ENCODE data around the gene RPL7A. TPM values are rescaled to one million over a fixed set of nuclear protein-coding genes. Genes with fewer than 3 reads are reported as not detected.

The RPL7A gene
- polyA plus RNA-seq, 2 donors: 2,052 to 3,524 TPM

- peaks cover 10 to 68% of the 10 kb centered on the region in 2 donors for H3K36me3 ChIP-seq (ENCODE audit: control insufficient read depth in 2 of 2, insufficient read depth in 2 of 2, low read length in 1 of 2)
- no peaks in the 10 kb centered on the region for H3K27me3 ChIP-seq (ENCODE audit: control insufficient read depth in 1 of 2, insufficient read depth in 2 of 2, low read length in 2 of 2)
- WGBS, 2 donors: 90 to 93% methylated on average over 6 of the region's 6 CpGs
- peaks cover 0 to 15% of the 10 kb centered on the region in 2 donors for H3K4me1 ChIP-seq (ENCODE audit: control insufficient read depth in 2 of 2, insufficient read depth in 2 of 2, low read length in 1 of 2)
- H3K9me3 ChIP-seq (ENCODE audit: control insufficient read depth in 2 of 2, insufficient read depth in 1 of 2, low read depth in 1 of 2, low read length in 1 of 2): no peaks in the 10 kb centered on the region
- no peak overlapping the region for H3K4me3 ChIP-seq (ENCODE audit: low read depth in 1 of 2, low read length in 2 of 2)
- no peak overlapping the region for H3K27ac ChIP-seq (ENCODE audit: low read depth in 2 of 2, low read length in 1 of 2)
These were observed 2.4 kb upstream of the RPL7A start for GRCh38 chr9:133345596-133345995.

GRCh38 chr9:133346021-133346785 is 1.8 kb upstream of the RPL7A start:
- no peaks in the 10 kb centered on the region for H3K9me3 ChIP-seq (ENCODE audit: control insufficient read depth in 2 of 2, insufficient read depth in 1 of 2, low read depth in 1 of 2, low read length in 1 of 2)
- peak overlapping the region in 1 of 2 donors; percentile 83 for H3K4me3 ChIP-seq (ENCODE audit: low read depth in 1 of 2, low read length in 2 of 2)
- peak overlapping the region in 1 of 2 donors; percentile 61 for H3K27ac ChIP-seq (ENCODE audit: low read depth in 2 of 2, low read length in 1 of 2)
- WGBS, 2 donors: 64 to 69% methylated on average over 15 of the region's 15 CpGs
- H3K4me1 ChIP-seq (ENCODE audit: control insufficient read depth in 2 of 2, insufficient read depth in 2 of 2, low read length in 1 of 2): peaks cover 0 to 15% of the 10 kb centered on the region in 2 donors
- peaks cover 13 to 66% of the 10 kb centered on the region in 2 donors for H3K36me3 ChIP-seq (ENCODE audit: control insufficient read depth in 2 of 2, insufficient read depth in 2 of 2, low read length in 1 of 2)
- no peaks in the 10 kb centered on the region for H3K27me3 ChIP-seq (ENCODE audit: control insufficient read depth in 1 of 2, insufficient read depth in 2 of 2, low read length in 2 of 2)

GRCh38 chr9:133347515-133347984 is 468 bp upstream of the RPL7A start:
- Histone ChIP-seq H3K27me3 (ENCODE audit: control insufficient read depth in 1 of 2, insufficient read depth in 2 of 2, low read length in 2 of 2) (no peaks in the 10 kb centered on the region), H3K4me1 (ENCODE audit: control insufficient read depth in 2 of 2, insufficient read depth in 2 of 2, low read length in 1 of 2) (peaks cover 0 to 15% of the 10 kb centered on the region in 2 donors), H3K4me3 (ENCODE audit: low read depth in 1 of 2, low read length in 2 of 2) (peak overlapping the region; percentile 83 to 100), H3K9me3 (ENCODE audit: control insufficient read depth in 2 of 2, insufficient read depth in 1 of 2, low read depth in 1 of 2, low read length in 1 of 2) (no peaks in the 10 kb centered on the region), H3K27ac (ENCODE audit: low read depth in 2 of 2, low read length in 1 of 2) (peak overlapping the region; percentile 89 to 95), H3K36me3 (ENCODE audit: control insufficient read depth in 2 of 2, insufficient read depth in 2 of 2, low read length in 1 of 2) (peaks cover 13 to 61% of the 10 kb centered on the region in 2 donors)
- 0% methylated on average over 29 to 41 of the region's 41 CpGs for WGBS, 2 donors

- no peaks in the 10 kb centered on the region for H3K27me3 ChIP-seq (ENCODE audit: control insufficient read depth in 1 of 2, insufficient read depth in 2 of 2, low read length in 2 of 2)
- WGBS, 2 donors: 11 to 13% methylated on average over 25 of the region's 25 CpGs
- H3K4me3 ChIP-seq (ENCODE audit: low read depth in 1 of 2, low read length in 2 of 2): peak overlapping the region; percentile 83 to 100
- H3K27ac ChIP-seq (ENCODE audit: low read depth in 2 of 2, low read length in 1 of 2): peak overlapping the region; percentile 91 to 95
- H3K4me1 ChIP-seq (ENCODE audit: control insufficient read depth in 2 of 2, insufficient read depth in 2 of 2, low read length in 1 of 2): peaks cover 0 to 15% of the 10 kb centered on the region in 2 donors
- H3K9me3 ChIP-seq (ENCODE audit: control insufficient read depth in 2 of 2, insufficient read depth in 1 of 2, low read depth in 1 of 2, low read length in 1 of 2): no peaks in the 10 kb centered on the region
- H3K36me3 ChIP-seq (ENCODE audit: control insufficient read depth in 2 of 2, insufficient read depth in 2 of 2, low read length in 1 of 2): peaks cover 13 to 54% of the 10 kb centered on the region in 2 donors
These were observed 928 bp downstream of the RPL7A start for GRCh38 chr9:133348718-133349573.

GRCh38 chr9:133349965-133350616 is 2.1 kb downstream of the RPL7A start:
- H3K27me3 ChIP-seq (ENCODE audit: control insufficient read depth in 1 of 2, insufficient read depth in 2 of 2, low read length in 2 of 2): no peaks in the 10 kb centered on the region
- peaks cover 0 to 17% of the 10 kb centered on the region in 2 donors for H3K4me1 ChIP-seq (ENCODE audit: control insufficient read depth in 2 of 2, insufficient read depth in 2 of 2, low read length in 1 of 2)
- H3K27ac ChIP-seq (ENCODE audit: low read depth in 2 of 2, low read length in 1 of 2): no peak overlapping the region
- H3K4me3 ChIP-seq (ENCODE audit: low read depth in 1 of 2, low read length in 2 of 2): peak overlapping the region in 1 of 2 donors; percentile 6
- H3K9me3 ChIP-seq (ENCODE audit: control insufficient read depth in 2 of 2, insufficient read depth in 1 of 2, low read depth in 1 of 2, low read length in 1 of 2): no peaks in the 10 kb centered on the region
- WGBS, 2 donors: 68 to 73% methylated on average over 15 of the region's 15 CpGs
- peaks cover 7 to 46% of the 10 kb centered on the region in 2 donors for H3K36me3 ChIP-seq (ENCODE audit: control insufficient read depth in 2 of 2, insufficient read depth in 2 of 2, low read length in 1 of 2)

- peaks cover 0 to 10% of the 10 kb centered on the region in 2 donors for H3K4me1 ChIP-seq (ENCODE audit: control insufficient read depth in 2 of 2, insufficient read depth in 2 of 2, low read length in 1 of 2)
- H3K9me3 ChIP-seq (ENCODE audit: control insufficient read depth in 2 of 2, insufficient read depth in 1 of 2, low read depth in 1 of 2, low read length in 1 of 2): no peaks in the 10 kb centered on the region
- H3K4me3 ChIP-seq (ENCODE audit: low read depth in 1 of 2, low read length in 2 of 2): no peak overlapping the region
- H3K27ac ChIP-seq (ENCODE audit: low read depth in 2 of 2, low read length in 1 of 2): no peak overlapping the region
- peaks cover 7 to 36% of the 10 kb centered on the region in 2 donors for H3K36me3 ChIP-seq (ENCODE audit: control insufficient read depth in 2 of 2, insufficient read depth in 2 of 2, low read length in 1 of 2)
- 84 to 90% methylated on average over 3 of the region's 3 CpGs for WGBS, 2 donors
- no peaks in the 10 kb centered on the region for H3K27me3 ChIP-seq (ENCODE audit: control insufficient read depth in 1 of 2, insufficient read depth in 2 of 2, low read length in 2 of 2)
These were observed 3.5 kb downstream of the RPL7A start for GRCh38 chr9:133351526-133351907.

- H3K27me3 ChIP-seq (ENCODE audit: control insufficient read depth in 1 of 2, insufficient read depth in 2 of 2, low read length in 2 of 2): no peaks in the 10 kb centered on the region
- H3K9me3 ChIP-seq (ENCODE audit: control insufficient read depth in 2 of 2, insufficient read depth in 1 of 2, low read depth in 1 of 2, low read length in 1 of 2): no peaks in the 10 kb centered on the region
- no peak overlapping the region for H3K4me3 ChIP-seq (ENCODE audit: low read depth in 1 of 2, low read length in 2 of 2)
- 68 to 75% methylated on average over 14 of the region's 14 CpGs for WGBS, 2 donors
- no peak overlapping the region for H3K27ac ChIP-seq (ENCODE audit: low read depth in 2 of 2, low read length in 1 of 2)
- peaks cover 7 to 36% of the 10 kb centered on the region in 2 donors for H3K36me3 ChIP-seq (ENCODE audit: control insufficient read depth in 2 of 2, insufficient read depth in 2 of 2, low read length in 1 of 2)
- peaks cover 0 to 8% of the 10 kb centered on the region in 2 donors for H3K4me1 ChIP-seq (ENCODE audit: control insufficient read depth in 2 of 2, insufficient read depth in 2 of 2, low read length in 1 of 2)
These were observed 4.1 kb downstream of the RPL7A start for GRCh38 chr9:133351908-133352634.

GRCh38 chr9:133352635-133353340 is 4.8 kb downstream of the RPL7A start:
- Histone ChIP-seq H3K4me3 (ENCODE audit: low read depth in 1 of 2, low read length in 2 of 2) (no peak overlapping the region), H3K4me1 (ENCODE audit: control insufficient read depth in 2 of 2, insufficient read depth in 2 of 2, low read length in 1 of 2) (peaks cover 2 to 15% of the 10 kb centered on the region in 2 donors), H3K9me3 (ENCODE audit: control insufficient read depth in 2 of 2, insufficient read depth in 1 of 2, low read depth in 1 of 2, low read length in 1 of 2) (no peaks in the 10 kb centered on the region), H3K36me3 (ENCODE audit: control insufficient read depth in 2 of 2, insufficient read depth in 2 of 2, low read length in 1 of 2) (peaks cover 7 to 36% of the 10 kb centered on the region in 2 donors), H3K27ac (ENCODE audit: low read depth in 2 of 2, low read length in 1 of 2) (no peak overlapping the region), H3K27me3 (ENCODE audit: control insufficient read depth in 1 of 2, insufficient read depth in 2 of 2, low read length in 2 of 2) (no peaks in the 10 kb centered on the region)
- WGBS, 2 donors: 64 to 68% methylated on average over 8 of the region's 8 CpGs
